DND-41 (cell line): ENCODE results near the gene CD72.

ENCODE experiments used
- CTCF ChIP-seq: IDR thresholded peaks from 2 replicates; pipeline ENCODE4 v1.5.1; 2012; ENCODE audit warnings: borderline replicate concordance, low read length, moderate library complexity, mild to moderate bottlenecking; ENCODE audit not compliant: poor library complexity, severe bottlenecking; ENCODE audit errors: extremely low read depth
- EZH2 ChIP-seq: IDR thresholded peaks from 3 replicates; pipeline ENCODE4 v1.6.1; 2012; ENCODE audit warnings: borderline replicate concordance, low read depth, mild to moderate bottlenecking, moderate library complexity, low read length, inconsistent platforms; ENCODE audit not compliant: severe bottlenecking

- TF ChIP-seq CTCF = no peak
- TF ChIP-seq EZH2 = no peak
Measured at GRCh38 chr9:35639631-35640030, 21.4 kb upstream of the CD72 start.
